HG02981 (cell line): Measurements from ENCODE around the gene PDZRN4.
"Not testable (repeated sequence)": the region's sequence is repeated elsewhere in the genome, so short reads cannot be mapped to it uniquely, and the experiment has no call there.

Experiments
- ATAC-seq: cut with Tn5 transposase; IDR thresholded peaks from one replicate; pipeline ENCODE4 v1.9.1; 2021; ENCODE audit warnings: mild to moderate bottlenecking, moderate library complexity; ENCODE audit not compliant: unreplicated experiment

PDZRN4 gene

DNA sequence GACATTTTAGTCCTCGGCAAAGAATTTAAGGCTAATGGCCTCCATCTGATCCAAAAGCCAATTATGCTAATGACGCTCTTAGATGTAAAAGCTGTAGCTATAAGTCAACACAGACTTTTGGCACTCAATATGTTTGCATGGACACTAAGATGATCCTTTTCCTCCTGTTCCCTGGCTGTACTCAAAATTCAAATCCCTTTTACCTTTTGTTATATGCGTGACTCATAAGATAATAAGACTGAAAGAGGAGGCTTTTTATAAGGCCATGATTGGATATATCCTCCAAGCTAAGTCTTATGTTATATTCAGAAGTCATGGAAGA is 89.8 kb downstream of the PDZRN4 start:
- ATAC-seq: no peak

DNA sequence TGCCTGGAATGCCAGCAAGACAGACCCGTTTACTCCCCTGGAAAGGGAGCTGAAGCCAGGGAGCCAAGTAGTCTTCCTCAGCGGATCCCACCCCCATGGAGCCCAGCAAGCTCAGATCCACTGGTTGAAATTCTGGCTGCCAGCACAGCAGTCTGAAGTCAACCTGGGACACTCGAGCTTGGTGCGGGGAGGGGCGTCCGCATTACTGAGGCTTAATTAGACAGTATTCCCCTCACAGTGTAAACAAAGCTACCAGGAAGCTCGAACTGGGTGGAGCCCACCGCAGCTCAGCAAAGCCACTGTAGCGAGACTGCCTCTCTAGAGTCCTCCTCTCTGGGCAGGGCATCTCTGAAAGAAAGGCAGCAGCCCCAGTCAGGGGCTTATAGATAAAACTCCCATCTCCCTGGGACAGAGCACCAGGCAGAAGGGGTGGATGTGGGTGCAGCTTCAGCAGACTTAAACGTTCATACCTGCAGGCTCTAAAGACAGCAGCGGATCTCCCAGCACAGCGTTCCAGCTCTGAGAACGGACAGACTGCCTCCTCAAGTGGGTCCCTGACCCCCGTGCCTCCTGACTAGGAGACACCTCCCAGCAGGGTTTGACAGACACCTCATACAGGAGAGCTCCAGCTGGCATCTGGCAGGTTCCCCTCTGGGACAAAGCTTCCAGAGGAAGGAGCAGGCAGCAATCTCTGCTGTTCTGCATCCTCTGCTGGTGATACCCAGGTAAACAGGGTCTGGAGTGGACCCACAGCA is 92.4 kb downstream of the PDZRN4 start:
- not testable (repeated sequence) for ATAC-seq

DNA sequence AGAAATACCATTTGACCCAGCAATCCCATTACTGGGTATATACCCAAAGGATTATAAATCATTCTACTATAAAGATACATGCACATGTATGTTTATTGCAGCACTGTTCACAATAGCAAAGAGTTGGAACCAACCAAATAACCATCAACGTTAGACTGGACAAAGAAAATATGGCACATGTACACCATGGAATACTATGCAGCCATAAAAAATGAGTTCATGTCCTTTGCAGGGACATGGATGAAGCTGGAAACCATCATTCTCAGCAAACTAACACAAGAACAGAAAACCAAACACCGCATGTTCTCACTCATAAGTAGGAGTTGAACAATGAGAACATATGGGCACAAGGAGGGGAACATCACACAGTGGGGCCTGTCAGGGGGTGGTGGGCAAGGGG is 97.3 kb downstream of the PDZRN4 start:
- not testable (repeated sequence) for ATAC-seq

DNA sequence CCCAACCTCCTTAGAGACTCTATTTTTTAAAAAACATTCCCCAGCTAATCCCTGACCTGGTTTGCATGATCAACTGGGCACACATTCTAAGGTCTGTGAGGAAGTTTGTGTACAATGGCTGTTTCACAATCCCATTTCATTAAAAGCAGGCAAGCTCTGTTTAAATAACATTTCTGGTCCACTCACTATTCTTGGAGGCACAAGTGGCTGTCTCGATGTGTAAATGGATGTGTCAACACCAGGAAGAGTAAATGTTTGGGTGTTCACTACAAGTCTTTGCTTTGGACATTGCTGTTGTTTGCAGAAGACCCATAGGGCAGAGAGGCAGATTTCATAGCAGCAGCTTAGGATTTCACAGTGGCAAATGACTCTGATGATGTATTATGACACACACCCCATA is 98.3 kb downstream of the PDZRN4 start:
- ATAC-seq: no peak

DNA sequence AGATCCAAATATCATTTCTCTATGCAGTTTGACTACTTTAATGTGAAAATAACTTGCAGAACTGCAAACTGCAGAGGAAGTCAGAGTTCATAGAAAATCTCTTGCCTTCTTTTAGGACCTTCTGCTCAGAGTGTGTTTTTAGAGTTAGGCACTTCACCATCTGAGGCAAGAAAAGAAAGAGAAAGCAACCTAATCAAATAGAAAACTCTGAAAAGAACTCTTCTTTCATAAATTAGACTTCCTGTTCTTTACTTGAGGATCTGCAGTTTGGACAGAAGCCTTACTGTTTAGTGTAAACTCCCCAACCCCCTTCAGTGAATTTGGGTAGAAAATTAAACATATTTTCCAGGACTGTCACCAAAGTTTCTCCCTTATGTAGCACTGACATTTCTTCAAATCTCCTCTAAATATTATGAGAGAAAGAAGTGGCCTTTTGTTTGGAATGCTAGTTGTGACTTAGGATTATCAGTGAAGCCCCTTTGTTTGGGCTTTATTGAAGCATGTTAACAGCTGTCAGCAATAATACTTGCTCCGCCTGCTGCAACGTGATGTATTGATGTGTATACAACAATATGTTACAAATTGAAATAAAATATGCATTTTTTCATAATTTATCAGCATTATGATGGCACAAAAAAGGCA is 99.5 kb downstream of the PDZRN4 start:
- ATAC-seq: no peak

DNA sequence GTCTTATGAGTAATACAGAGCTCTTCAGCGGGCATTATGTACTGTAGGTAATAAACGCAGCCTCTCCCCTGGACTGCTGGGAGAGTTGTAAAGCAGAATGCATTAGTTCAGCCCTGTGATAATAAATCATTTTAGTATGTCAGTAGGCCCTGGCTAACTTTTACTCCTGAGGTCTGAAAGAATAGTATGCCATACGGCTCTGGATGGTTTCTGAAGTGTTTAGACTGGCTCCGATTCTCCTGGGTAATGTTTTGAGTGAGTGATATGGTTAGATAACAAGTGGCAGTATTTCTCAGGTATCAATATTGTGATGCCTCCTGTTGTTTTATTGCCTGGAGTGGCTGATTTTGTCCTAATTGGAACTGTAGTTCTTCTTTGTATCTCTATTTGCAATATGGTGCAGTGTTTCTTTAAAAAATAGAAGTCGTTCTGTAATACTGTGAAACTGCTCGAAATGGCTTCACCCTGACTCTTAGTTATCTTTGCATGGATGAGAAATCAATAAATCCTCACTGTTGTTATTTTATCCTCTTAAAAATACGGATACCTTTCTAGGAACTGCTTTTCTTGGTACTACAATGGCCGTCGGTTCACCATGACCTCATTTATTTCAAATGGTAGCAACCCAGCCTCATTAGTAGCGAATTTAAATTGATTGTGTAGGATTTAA is 100.2 kb downstream of the PDZRN4 start:
- ATAC-seq: no peak

DNA sequence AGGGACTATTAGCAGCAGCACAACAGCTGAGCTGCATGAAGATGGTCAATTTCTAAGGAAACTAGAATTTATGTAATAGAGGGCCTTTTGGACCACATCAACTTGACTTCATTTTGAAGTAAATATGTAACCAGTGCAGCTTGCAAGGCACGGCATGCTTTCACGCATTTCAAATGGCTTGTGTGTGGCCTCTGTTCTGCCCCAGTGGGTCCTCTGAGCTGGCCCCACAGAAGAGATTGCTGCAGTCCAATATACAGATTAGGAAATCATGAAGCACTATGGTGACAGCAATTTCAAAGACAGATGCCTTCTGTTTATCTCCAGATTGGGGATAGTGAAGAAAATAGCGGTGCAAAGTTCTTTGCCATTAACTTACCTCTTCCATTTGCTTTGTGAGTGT is 101.4 kb downstream of the PDZRN4 start:
- ATAC-seq: no peak

DNA sequence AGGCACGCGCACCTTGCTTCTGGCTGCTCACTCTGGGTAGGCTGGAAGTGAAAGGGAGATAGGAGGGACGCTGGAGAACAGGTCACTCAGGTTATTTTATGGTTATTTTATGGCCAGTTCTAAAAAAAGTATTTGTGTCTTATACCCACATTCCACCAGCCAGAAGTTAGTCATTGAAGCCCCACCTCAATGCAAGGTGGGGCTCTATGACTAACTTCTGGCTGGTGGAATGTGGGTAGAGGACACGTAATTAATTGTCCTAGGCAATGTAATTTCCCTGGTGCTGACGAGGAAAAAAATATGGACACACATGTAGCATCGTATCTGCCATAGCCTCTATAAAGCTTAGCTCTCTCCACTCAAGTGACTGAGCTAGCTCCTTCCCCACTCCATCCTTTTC is 104.9 kb downstream of the PDZRN4 start:
- ATAC-seq: no peak

DNA sequence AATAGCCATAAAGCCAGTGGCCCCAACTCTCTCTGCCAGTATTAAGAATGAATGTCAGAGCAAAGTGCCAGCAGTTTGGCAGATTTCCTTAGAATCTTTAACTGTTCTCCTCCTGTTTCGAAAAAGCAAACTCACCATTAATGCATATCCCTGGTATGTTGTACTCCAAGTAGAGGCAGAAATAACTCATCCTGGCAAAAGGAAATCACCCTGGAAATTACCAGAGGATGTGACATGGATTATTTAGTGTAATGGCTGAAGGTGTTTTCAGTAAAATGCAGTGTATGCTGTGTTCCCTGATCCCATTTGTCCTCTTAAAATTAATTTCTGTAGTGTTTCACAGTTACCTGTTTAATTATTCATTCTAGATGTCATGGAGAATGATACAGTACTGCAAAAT is 105.3 kb downstream of the PDZRN4 start:
- ATAC-seq: no peak

DNA sequence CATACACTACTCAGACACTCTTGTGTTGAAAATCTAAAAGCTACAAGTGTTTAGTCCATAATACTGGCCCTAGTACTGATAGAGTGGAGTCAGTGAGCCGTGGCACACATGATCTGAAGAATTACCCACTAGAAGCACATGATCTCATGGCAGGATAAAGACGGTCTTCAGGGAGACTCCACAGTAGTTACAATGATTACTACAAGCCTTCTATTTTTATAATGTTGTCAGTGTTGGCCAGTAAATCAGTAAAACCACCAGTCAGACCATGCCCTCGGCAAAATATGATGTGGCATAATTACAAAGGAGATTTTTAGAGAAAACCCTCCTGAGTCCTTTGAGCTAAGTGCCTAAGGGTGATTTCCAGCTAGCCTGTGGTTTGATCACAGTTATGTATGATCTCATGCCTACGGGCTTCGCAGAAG is 114.9 kb downstream of the PDZRN4 start:
- ATAC-seq: no peak

DNA sequence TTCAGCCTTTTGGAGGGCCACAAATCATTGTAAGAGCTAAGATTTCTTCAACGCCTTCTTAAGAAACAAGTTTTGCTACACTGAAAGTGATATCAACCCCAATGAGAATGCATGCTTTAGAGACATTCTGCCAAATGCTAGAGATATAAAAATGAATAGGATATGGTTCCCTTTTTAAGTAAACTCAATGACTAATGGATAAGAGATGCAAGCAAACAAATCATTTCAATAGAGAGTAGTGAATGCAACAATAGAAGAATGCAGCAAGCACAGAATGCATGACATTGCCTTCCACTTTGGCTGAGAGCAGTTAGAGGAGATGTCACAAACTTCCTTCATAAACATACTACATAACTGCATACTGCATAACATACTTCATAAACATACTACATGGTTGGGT is 116.4 kb downstream of the PDZRN4 start:
- no peak for ATAC-seq

DNA sequence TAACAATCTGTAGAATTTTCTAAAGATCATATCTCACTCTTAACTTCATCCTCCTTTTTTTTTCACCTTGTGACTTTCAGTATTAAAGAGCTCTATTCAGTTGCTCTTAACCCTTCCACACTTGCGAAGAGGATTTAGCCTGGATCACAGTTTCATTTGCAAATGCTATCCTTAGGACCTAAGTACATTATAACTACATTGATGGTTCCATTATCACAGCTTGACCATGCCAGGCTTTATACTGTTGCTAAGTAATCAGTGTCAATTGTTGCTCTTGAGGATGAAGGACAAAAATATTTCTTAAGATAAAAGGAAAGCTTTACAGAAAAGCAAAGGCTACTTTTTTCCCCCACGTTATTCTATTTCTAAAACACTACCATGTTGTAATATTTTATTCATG is 122.2 kb downstream of the PDZRN4 start:
- no peak for ATAC-seq

DNA sequence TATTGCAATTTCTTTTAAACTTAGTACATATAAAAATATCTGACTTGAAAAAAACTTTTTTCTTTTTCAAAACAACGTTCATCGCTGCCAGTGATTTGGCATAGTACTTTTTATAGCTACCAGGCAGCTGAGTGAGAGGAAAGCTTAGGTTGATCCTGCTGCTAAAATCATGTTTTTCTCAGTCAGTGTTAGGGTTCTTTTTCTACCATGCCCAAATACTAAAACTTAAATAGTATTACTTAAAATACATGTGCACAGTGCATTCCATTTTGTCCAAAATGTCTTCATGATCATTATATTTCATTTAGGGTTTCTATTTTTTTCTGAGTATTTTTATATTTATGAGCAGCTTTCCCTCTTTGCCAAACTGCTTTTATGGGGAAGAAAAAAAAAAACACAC is 123.8 kb downstream of the PDZRN4 start:
- ATAC-seq: no peak

DNA sequence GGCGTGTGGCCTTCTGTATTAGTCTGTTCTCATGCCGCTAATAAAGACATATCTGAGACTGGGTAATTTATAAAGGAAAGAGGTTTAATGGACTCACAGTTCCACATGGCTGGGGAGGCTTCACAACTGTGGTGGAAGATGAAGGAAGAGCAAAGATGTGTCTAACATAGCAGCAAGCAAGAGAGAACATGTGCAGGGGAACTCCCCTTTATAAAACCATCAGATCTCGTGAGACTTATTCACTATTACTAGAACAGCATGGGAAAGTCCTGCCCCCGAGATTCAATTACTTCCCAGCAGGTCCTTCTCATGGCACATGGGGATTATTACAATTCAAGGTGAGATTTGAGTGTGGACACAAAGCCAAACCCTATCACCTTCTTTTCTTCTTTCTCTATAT is 124.3 kb downstream of the PDZRN4 start:
- ATAC-seq: not testable (repeated sequence)

DNA sequence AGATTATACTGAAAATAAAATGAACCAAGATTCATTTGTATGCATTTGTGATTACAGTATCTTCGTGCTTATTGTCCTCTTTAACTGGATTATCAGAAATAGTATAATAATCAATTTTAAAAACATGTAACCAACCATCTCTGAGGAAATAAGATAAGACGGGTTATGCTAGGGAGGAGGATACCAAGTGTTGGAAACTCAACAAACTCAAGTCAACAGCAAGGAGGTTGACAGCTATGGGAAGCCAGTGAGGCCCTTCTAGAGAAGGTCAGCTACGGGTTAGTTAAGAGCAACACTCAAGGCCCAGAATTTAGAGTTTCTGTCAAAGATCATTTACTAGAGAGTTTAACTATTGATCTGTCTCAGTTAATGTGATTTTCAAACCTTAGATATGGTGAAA is 137.2 kb downstream of the PDZRN4 start:
- ATAC-seq: no peak

DNA sequence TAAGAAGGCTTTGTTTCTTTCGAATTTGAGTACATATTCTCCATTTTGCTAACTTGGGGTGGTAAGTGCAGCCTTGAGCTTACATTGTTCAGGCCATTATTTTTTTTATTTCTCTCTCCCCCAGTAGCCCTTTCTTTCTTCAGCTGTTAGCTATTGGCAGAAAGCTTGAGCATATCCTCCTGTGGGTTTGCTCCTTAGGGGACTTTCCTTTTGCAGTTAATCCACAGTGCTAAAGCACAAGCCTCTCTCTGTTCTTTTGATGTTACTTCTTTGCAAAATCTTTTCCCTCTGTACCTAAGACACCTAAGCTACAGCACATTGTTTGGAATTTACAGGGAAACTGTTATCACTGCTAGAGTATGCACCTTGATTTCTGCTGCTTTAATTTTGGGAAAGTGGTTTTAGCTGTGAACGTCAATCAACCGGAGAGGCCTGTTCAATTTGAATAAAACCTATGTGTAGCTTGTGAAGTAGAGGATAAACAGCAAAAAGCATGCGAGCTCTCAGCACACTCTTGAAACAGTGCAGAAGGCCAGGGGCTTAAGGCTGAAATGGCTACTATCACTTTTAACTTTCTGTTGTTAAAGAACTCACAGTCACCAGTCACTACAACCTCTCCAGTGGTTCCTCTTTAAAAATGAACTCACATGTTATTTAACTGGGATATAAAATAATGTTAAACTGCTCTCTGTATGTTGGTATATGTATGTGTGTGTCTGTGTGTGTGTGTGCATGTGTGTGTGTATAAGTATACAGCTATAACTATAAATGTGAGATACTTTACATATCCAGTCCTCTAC is 139.2 kb downstream of the PDZRN4 start:
- ATAC-seq: no peak

DNA sequence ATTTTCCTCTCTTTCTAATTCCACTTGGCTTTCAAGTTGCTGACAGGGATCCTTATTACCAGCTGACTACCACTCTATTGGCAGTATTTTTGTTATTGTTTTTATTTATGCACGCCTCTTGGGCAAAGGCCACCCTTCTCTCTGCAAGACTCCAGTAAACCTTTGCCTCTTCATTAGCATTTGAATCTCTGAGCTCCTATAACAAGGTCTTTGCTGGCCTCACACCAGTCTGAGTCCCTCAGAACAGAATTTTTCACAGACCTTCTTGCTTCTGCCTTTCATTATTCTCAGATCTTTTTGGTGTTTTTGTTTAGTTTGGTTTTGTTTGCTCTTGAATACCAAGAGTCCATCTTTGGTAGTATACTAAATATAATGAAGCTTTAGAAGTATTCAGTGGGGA is 145.9 kb downstream of the PDZRN4 start:
- ATAC-seq: no peak

DNA sequence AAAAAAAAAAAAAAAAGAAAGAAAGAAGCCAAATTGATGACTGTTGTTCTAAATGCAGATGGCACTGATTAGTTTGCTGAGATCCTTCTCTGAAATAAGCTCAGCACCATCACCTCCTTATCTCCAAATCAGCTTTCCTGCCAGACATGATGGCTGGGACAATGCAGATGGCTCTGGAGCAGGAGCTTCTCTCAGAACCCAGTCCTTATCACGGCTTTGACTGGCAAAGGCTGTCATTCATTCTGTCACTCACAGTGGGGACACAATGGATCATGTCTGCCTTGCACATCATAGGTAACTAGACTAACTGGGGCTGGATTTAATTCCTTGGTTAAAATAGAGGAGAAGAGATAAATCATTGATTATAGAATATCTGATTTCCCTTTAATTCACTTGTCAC is 146.3 kb downstream of the PDZRN4 start:
- no peak for ATAC-seq

DNA sequence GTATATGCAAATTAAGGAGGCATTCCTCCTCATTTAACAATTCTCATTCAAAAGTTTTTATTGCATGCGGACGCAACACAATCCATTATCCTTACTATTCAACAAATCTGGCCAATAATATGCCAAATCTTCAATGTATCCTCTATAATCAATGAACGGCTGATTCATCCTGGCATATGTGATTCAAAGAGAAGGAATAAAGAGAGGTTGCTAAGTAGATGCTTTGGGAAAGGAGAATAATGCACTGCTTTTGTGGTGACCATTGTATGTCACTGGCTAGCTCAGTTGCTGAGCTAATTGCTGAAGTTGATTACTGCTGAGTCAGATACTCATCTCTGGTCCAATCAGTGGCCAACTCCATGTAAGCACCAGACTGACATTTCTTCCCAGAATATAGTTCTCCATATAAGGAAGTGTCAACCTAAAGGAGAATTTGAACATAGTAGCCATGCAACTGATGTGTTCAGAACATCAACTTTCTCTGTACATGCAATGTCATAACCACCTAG is 148.0 kb downstream of the PDZRN4 start:
- no peak for ATAC-seq

DNA sequence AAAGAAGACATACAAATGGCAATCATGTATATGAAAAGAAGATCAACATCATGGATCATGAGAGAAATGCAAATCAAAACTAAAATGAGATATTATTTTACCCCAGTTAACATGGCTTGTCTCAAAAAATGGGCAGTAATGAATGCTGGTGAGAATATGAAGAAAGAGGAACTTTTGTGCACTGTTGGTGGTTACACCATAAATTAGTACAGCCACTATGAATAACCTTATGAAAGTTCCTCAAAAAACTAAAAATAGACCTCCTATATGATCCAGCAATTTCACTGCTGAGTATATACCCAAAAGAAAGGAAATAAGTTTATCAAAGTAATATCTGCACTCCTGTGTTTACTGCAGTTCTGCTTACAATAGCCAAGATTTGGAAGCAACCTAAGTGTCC is 151.7 kb downstream of the PDZRN4 start:
- no peak for ATAC-seq

DNA sequence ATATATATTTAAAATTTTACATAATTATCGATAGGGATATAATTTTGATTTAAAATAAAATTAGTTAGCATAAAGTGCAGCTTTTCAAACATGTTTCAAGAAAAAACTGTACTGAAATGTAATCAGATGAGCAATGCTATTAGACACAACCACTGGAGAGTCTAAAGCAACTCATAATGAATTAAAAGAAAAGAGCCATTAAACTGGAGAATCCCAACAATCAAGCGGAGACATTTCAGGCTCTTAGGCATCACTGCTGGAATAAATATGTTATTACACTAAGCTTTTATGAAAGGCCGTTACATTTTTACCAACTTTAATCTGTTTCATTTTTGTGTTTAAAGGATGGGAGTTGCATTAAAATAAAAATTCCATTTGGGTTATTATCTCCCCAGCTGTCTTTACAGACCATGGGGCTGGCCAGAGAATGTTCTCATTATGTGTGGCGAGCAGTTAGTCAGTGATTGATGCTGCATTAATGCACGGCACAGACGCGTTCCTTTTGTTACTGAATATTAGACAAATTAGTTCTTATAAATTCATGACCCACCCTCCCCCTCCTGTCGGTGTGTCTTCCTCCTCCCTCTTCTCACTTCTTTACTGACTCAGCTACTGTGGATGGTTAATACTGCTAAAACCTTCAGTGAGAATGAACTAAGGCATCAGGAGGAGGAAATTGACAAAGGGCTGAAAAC is 156.8 kb downstream of the PDZRN4 start:
- no peak for ATAC-seq
